Suprapubic skin (tissue), 4 donors: Measurements from ENCODE around the gene ASB10.

Experiments
- CTCF ChIP-seq, 2 donors: fragments of 200-600 bp in 1 of 2; fragments of 450-650 bp in 1 of 2; sonication (generic) in 1 of 2; IDR thresholded peaks; one replicate each; pipeline ENCODE4 v1.5.1; 2016 to 2019; ENCODE audit warnings: antibody characterized with exemption in 2 of 2, mild to moderate bottlenecking in 1 of 2, moderate library complexity in 1 of 2
- POLR2A ChIP-seq, 2 donors: fragments of 450-650 bp; IDR thresholded peaks; one replicate each; pipeline ENCODE4 v1.6.1; 2017; ENCODE audit warnings: antibody characterized with exemption in 2 of 2, mild to moderate bottlenecking in 2 of 2, moderate library complexity in 2 of 2
- POLR2AphosphoS5 ChIP-seq, 3 donors: sonication (generic); formaldehyde crosslinking; IDR thresholded peaks; one replicate each; pipeline ENCODE4 v1.6.1; 2017; ENCODE audit warnings: antibody characterized with exemption in 3 of 3

DNA sequence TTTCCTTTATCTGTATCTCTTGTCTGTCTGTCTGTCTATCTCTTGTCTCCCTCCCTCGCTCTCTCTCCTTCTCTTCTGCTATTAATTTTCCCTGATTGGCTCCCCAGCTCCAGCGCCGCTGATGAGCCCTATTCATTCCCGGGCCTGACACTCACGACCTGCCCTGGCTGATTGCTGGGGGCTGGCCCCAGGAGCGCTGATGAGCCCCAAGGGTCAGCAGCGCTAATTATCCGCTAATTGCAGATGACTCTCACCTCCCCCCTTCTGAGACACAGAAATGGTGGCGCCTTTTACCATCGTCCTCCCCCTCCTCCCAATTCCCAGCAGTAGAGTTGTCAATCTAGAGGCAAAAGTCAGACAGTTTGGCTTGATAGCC is 18.3 kb downstream of the ASB10 start:
- TF ChIP-seq CTCF (IDR thresholded peaks at IDR 0.05) (no peak), POLR2A (IDR thresholded peaks at IDR 0.05) (no peak), POLR2AphosphoS5 (IDR thresholded peaks at IDR 0.05) (no peak)
